Pulmonary artery endothelial cell (primary cell): ENCODE data around the gene FAM168B. TPM values are rescaled to one million over a fixed set of nuclear protein-coding genes. Genes with fewer than 3 reads are reported as not detected.

ENCODE experiments used
- DNase-seq: peaks from one replicate; pipeline ENCODE4 v3.0.0-alpha.2; 2011; ENCODE audit warnings: low read depth, low spot score
- total RNA-seq: library from RNA; depleted of rRNA; stranded (reverse); fragments of >200 nt; gene quantifications from 2 replicates; pipeline ENCODE4 v1.2.3, GENCODE V29; 2014

FAM168B gene
- total RNA-seq, 1 donor from 2014 or later, result 141 TPM

- DNase-seq, result no peak
These were observed 37.8 kb downstream of the FAM168B start for GRCh38 chr2:131055169-131056065.

GRCh38 chr2:131054488-131054887 lies 38.8 kb downstream of the FAM168B start:
- no peak for DNase-seq

GRCh38 chr2:131052741-131053263 lies 40.5 kb downstream of the FAM168B start:
- DNase-seq, result no peak

GRCh38 chr2:131050896-131051295 lies 42.4 kb downstream of the FAM168B start:
- DNase-seq, result no peak

GRCh38 chr2:131049150-131049718 lies 44.0 kb downstream of the FAM168B start:
- DNase-seq, result no peak

GRCh38 chr2:131048641-131049040 lies 44.6 kb downstream of the FAM168B start:
- no peak for DNase-seq

GRCh38 chr2:131047920-131048560 lies 45.2 kb downstream of the FAM168B start:
- DNase-seq, result no peak

- DNase-seq, result no peak
These were observed 46.2 kb downstream of the FAM168B start for GRCh38 chr2:131046918-131047652.

GRCh38 chr2:131046028-131046917 lies 47.0 kb downstream of the FAM168B start:
- no peak for DNase-seq

- no peak for DNase-seq
These were observed 47.8 kb downstream of the FAM168B start for GRCh38 chr2:131045286-131046027.

GRCh38 chr2:131044757-131045150 lies 48.5 kb downstream of the FAM168B start:
- DNase-seq, result no peak

- DNase-seq, result no peak
These were observed 49.0 kb downstream of the FAM168B start for GRCh38 chr2:131044075-131044756.

- no peak for DNase-seq
These were observed 49.8 kb downstream of the FAM168B start for GRCh38 chr2:131043199-131044074.

GRCh38 chr2:131042148-131042775 lies 51.0 kb downstream of the FAM168B start:
- no peak for DNase-seq

GRCh38 chr2:131041402-131042147 lies 51.7 kb downstream of the FAM168B start:
- no peak for DNase-seq

GRCh38 chr2:131040661-131041401 lies 52.4 kb downstream of the FAM168B start:
- DNase-seq, result no peak
